SK-N-SH (cell line): ENCODE measurements around the gene TMEM184B.

Experiments
- CTCF ChIP-seq: fragments of 200-600 bp; sonication (generic); IDR thresholded peaks from 2 replicates; pipeline ENCODE4 v1.6.1; 2017; ENCODE audit warnings: antibody characterized with exemption, mild to moderate bottlenecking, moderate library complexity
- EP300 ChIP-seq, 2 experiments: IDR thresholded peaks; 2 replicates each; pipeline versions ENCODE4 v1.4.0 to v1.6.1; 2012; ENCODE audit warnings: borderline replicate concordance in 1 of 2, low read depth in 1 of 2, low read length in 1 of 2
- GABPA ChIP-seq: IDR thresholded peaks from 2 replicates; pipeline ENCODE4 v1.4.0; 2012; ENCODE audit warnings: low read depth, mild to moderate bottlenecking
- JUND ChIP-seq: IDR thresholded peaks from 2 replicates; pipeline ENCODE4 v1.4.0; 2012
- PBX3 ChIP-seq: IDR thresholded peaks from 2 replicates; pipeline ENCODE4; 2012
- POLR2AphosphoS5 ChIP-seq: IDR thresholded peaks from 2 replicates; pipeline ENCODE4 v1.6.1; 2012; ENCODE audit warnings: low read depth, low read length
- RAD21 ChIP-seq: IDR thresholded peaks from 2 replicates; pipeline ENCODE4 v1.6.1; 2012; ENCODE audit warnings: mild to moderate bottlenecking, low read length
- RFX5 ChIP-seq: IDR thresholded peaks from 2 replicates; pipeline ENCODE4 v1.6.1; 2012; ENCODE audit warnings: mild to moderate bottlenecking, improper control_type of control experiment, low read length
- SMC3 ChIP-seq: IDR thresholded peaks from 2 replicates; pipeline ENCODE4 v1.6.1; 2012; ENCODE audit warnings: low read depth, low read length, improper control_type of control experiment
- TAF1 ChIP-seq: IDR thresholded peaks from 2 replicates; pipeline ENCODE4 v1.6.1; 2012; ENCODE audit warnings: low read depth, mild to moderate bottlenecking, low read length, moderate library complexity, borderline replicate concordance
- USF1 ChIP-seq: IDR thresholded peaks from 2 replicates; pipeline ENCODE4 v1.4.0; 2012; ENCODE audit warnings: low read depth, borderline replicate concordance

GRCh38 chr22:38190581-38190980 is 82.2 kb downstream of the TMEM184B start:
- no peak for TF ChIP-seq GABPA
- no peak for TF ChIP-seq CTCF
- no peak for TF ChIP-seq RFX5
- TF ChIP-seq POLR2AphosphoS5: no peak
- TF ChIP-seq USF1: no peak
- no peak for TF ChIP-seq PBX3
- no peak for TF ChIP-seq RAD21
- no peak for TF ChIP-seq JUND
- TF ChIP-seq SMC3: no peak
- TF ChIP-seq TAF1: no peak
- no peak for TF ChIP-seq EP300 (IDR thresholded peaks at IDR 0.05; ENCODE audit: borderline replicate concordance in 1 of 2, low read depth in 1 of 2, low read length in 1 of 2)
